ENCODE data around the gene ZNF280B. TPM values are rescaled to one million over a fixed set of nuclear protein-coding genes. Genes with fewer than 3 reads are reported as not detected.

The ZNF280B gene
- total RNA-seq, 1 donor from 2014 or later, result 5.0 TPM

- no peak for DNase-seq (ENCODE audit: extremely low spot score, unreplicated experiment)
- H3K36me3 Mint-ChIP-seq, result peaks cover 19% of the 10 kb centered on the region
- H3K4me3 Mint-ChIP-seq, result no peak overlapping the region
- no peak for TF ChIP-seq CTCF (conservative IDR thresholded peaks at IDR 0.05)
- H3K27ac Mint-ChIP-seq, result no peak overlapping the region
- H3K27me3 Mint-ChIP-seq, result no peaks in the 10 kb centered on the region
- H3K9me3 Mint-ChIP-seq, result no peaks in the 10 kb centered on the region
- no peaks in the 10 kb centered on the region for H3K4me1 Mint-ChIP-seq (ENCODE audit: unreplicated experiment)
Observed at GRCh38 chr22:22487059-22487458, 21.5 kb downstream of the ZNF280B start.

GRCh38 chr22:22486132-22486899, 22.2 kb downstream of the ZNF280B start:
- Mint-ChIP-seq H3K27ac (no peak overlapping the region), H3K27me3 (no peaks in the 10 kb centered on the region)
- no peak for DNase-seq (ENCODE audit: extremely low spot score, unreplicated experiment)

GRCh38 chr22:22485524-22485923, 23.0 kb downstream of the ZNF280B start:
- TF ChIP-seq CTCF (conservative IDR thresholded peaks at IDR 0.05), result no peak
- H3K27ac Mint-ChIP-seq, result no peak overlapping the region
- peaks cover 14% of the 10 kb centered on the region for H3K36me3 Mint-ChIP-seq
- H3K4me1 Mint-ChIP-seq (ENCODE audit: unreplicated experiment), result no peaks in the 10 kb centered on the region
- DNase-seq (ENCODE audit: extremely low spot score, unreplicated experiment), result no peak
- H3K4me3 Mint-ChIP-seq, result no peak overlapping the region
- no peaks in the 10 kb centered on the region for H3K9me3 Mint-ChIP-seq
- H3K27me3 Mint-ChIP-seq, result no peaks in the 10 kb centered on the region

More at GRCh38 chr22:22486132-22486899, 22.2 kb downstream of the ZNF280B start:
- peaks cover 19% of the 10 kb centered on the region for H3K36me3 Mint-ChIP-seq
- no peak for TF ChIP-seq CTCF (conservative IDR thresholded peaks at IDR 0.05)
- no peaks in the 10 kb centered on the region for H3K9me3 Mint-ChIP-seq
- H3K4me3 Mint-ChIP-seq, result no peak overlapping the region
- no peaks in the 10 kb centered on the region for H3K4me1 Mint-ChIP-seq (ENCODE audit: unreplicated experiment)

GRCh38 chr22:22484023-22484422, 24.5 kb downstream of the ZNF280B start:
- H3K9me3 Mint-ChIP-seq, result no peaks in the 10 kb centered on the region
- no peak for TF ChIP-seq CTCF (conservative IDR thresholded peaks at IDR 0.05)
- no peaks in the 10 kb centered on the region for H3K27me3 Mint-ChIP-seq
- peaks cover 14% of the 10 kb centered on the region for H3K36me3 Mint-ChIP-seq
- no peaks in the 10 kb centered on the region for H3K4me1 Mint-ChIP-seq (ENCODE audit: unreplicated experiment)
- no peak overlapping the region for H3K27ac Mint-ChIP-seq
- DNase-seq (ENCODE audit: extremely low spot score, unreplicated experiment), result no peak
- H3K4me3 Mint-ChIP-seq, result no peak overlapping the region

- Mint-ChIP-seq H3K9me3 (no peaks in the 10 kb centered on the region), H3K4me1 (ENCODE audit: unreplicated experiment) (no peaks in the 10 kb centered on the region), H3K36me3 (peaks cover 6% of the 10 kb centered on the region), H3K27me3 (no peaks in the 10 kb centered on the region), H3K27ac (no peak overlapping the region), H3K4me3 (no peak overlapping the region)
- no peak for TF ChIP-seq CTCF (conservative IDR thresholded peaks at IDR 0.05)
- no peak for DNase-seq (ENCODE audit: extremely low spot score, unreplicated experiment)
Observed at GRCh38 chr22:22480940-22481339, 27.6 kb downstream of the ZNF280B start.
